Measurements from ENCODE around the gene CAMK1D.

GRCh38 chr10:12396567-12396966 is 47.2 kb downstream of the CAMK1D start:
- TF ChIP-seq FOXJ3 (CRISPR knock-in tag; IDR thresholded peaks at IDR 0.05; ENCODE audit: borderline replicate concordance) (no peak), NFYB (CRISPR knock-in tag; conservative IDR thresholded peaks at IDR 0.05; ENCODE audit: low read depth) (no peak), RELA (CRISPR knock-in tag; IDR thresholded peaks at IDR 0.05; ENCODE audit: borderline replicate concordance) (no peak), CTCF (IDR thresholded peaks at IDR 0.05) (no peak), E2F1 (CRISPR knock-in tag; IDR thresholded peaks at IDR 0.05) (no peak), NR3C1 (CRISPR knock-in tag; conservative IDR thresholded peaks at IDR 0.05; ENCODE audit: low read depth) (no peak), CREM (CRISPR knock-in tag; IDR thresholded peaks at IDR 0.05) (no peak), E2F4 (CRISPR knock-in tag; IDR thresholded peaks at IDR 0.05; ENCODE audit: borderline replicate concordance, low read depth) (no peak), USF2 (CRISPR knock-in tag; IDR thresholded peaks at IDR 0.05) (no peak), HMGXB4 (CRISPR knock-in tag; IDR thresholded peaks at IDR 0.05) (no peak), FOXP4 (CRISPR knock-in tag; IDR thresholded peaks at IDR 0.05) (no peak), MAX (CRISPR knock-in tag; IDR thresholded peaks at IDR 0.05) (no peak), NR2C2 (CRISPR knock-in tag; IDR thresholded peaks at IDR 0.05) (no peak)

All from WTC11 (cell line).